ENCODE measurements around the gene RASA4. TPM values are rescaled to one million over a fixed set of nuclear protein-coding genes. Genes with fewer than 3 reads are reported as not detected.
"Not testable (repeated sequence)": the region's sequence is repeated elsewhere in the genome, so short reads cannot be mapped to it uniquely, and the experiment has no call there.

RASA4 gene
- polyA plus RNA-seq, 1 donor (not counting 4 experiments of a cell fraction or from before 2014, with no cell fraction given) = 1.1 TPM

DNA sequence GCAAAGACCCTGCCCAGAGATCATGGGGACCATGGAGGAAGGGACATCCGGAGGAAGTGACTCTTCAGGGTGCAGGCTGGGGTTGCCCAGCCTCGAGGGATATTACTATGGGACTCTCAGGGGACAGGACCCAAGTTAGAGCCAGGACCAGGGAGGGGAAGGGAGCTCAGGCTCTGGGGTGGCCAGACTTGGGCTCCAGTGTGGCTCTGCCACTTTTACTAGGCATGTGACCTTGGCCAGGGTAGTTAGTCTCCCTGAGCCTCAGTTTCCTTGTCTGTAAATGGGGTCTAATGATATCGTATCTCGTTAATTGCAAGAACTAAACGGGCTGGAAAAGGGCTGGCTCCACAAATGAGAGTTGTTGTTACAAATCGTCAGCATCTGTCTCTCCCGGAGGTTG lies 6.1 kb downstream of the RASA4 start:
- FAIRE-seq = peak; percentile 69
- H3K9ac ChIP-seq (ENCODE audit: control insufficient read depth, extremely low read depth, insufficient read depth, low read length); H3K4me1 ChIP-seq (ENCODE audit: control insufficient read depth, extremely low read depth, insufficient read depth, low read length); H2AFZ ChIP-seq (ENCODE audit: control insufficient read depth, low read length); H3K4me2 ChIP-seq (ENCODE audit: control insufficient read depth, extremely low read depth, insufficient read depth, low read depth, low read length); H3K9me1 ChIP-seq (ENCODE audit: control insufficient read depth, extremely low read depth, insufficient read depth, low read length); H3K9me3 ChIP-seq (ENCODE audit: control insufficient read depth, low read depth, low read length); H3K27me3 ChIP-seq (ENCODE audit: control insufficient read depth, extremely low read depth, insufficient read depth, low read length); DNase-seq (ENCODE audit: low read depth, low spot score); H4K20me1 ChIP-seq (ENCODE audit: control insufficient read depth, extremely low read depth, insufficient read depth, low read length); H3K4me3 ChIP-seq (ENCODE audit: control insufficient read depth in 2 of 3, extremely low read depth in 1 of 3, insufficient read depth in 2 of 3, low read depth in 1 of 3, low read length in 3 of 3); H3K27ac ChIP-seq (ENCODE audit: control insufficient read depth, insufficient read depth, low read length); H3K79me2 ChIP-seq (ENCODE audit: control insufficient read depth, insufficient read depth, low read length); H3K36me3 ChIP-seq (ENCODE audit: control insufficient read depth in 2 of 2, extremely low read depth in 1 of 2, insufficient read depth in 2 of 2, low read length in 2 of 2); dilution Hi-C loops (cut with MboI; ENCODE audit: extremely low pct_ligation_motif_present, low sequenced_read_pairs): not testable (repeated sequence)

DNA sequence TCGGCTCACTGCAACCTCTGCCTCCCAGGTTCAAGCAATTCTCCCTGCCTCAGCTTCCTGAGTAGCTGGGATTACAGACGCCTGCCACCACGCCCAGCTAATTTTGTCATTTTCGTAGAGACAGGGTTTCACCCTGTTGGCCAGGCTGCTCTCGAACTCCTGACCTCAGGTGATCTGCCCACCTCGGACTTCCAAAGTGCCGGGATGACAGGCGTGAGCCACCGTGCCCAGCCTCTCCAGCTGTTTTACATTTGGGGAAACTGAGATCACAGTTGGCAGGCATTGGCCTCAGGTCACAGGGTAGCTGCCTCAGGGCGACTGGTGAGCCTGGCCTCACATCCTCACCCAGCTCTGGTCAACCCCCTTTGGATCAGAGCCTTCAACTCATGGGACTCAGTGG lies 6.8 kb downstream of the RASA4 start:
- H2AFZ ChIP-seq (ENCODE audit: control insufficient read depth, low read length); H3K36me3 ChIP-seq (ENCODE audit: control insufficient read depth in 2 of 2, extremely low read depth in 1 of 2, insufficient read depth in 2 of 2, low read length in 2 of 2); H3K27ac ChIP-seq (ENCODE audit: control insufficient read depth, insufficient read depth, low read length); DNase-seq (ENCODE audit: low read depth, low spot score); H4K20me1 ChIP-seq (ENCODE audit: control insufficient read depth, extremely low read depth, insufficient read depth, low read length); dilution Hi-C loops (cut with MboI; ENCODE audit: extremely low pct_ligation_motif_present, low sequenced_read_pairs); H3K4me1 ChIP-seq (ENCODE audit: control insufficient read depth, extremely low read depth, insufficient read depth, low read length); H3K79me2 ChIP-seq (ENCODE audit: control insufficient read depth, insufficient read depth, low read length); H3K27me3 ChIP-seq (ENCODE audit: control insufficient read depth, extremely low read depth, insufficient read depth, low read length); H3K9ac ChIP-seq (ENCODE audit: control insufficient read depth, extremely low read depth, insufficient read depth, low read length); H3K9me1 ChIP-seq (ENCODE audit: control insufficient read depth, extremely low read depth, insufficient read depth, low read length); FAIRE-seq; H3K9me3 ChIP-seq (ENCODE audit: control insufficient read depth, low read depth, low read length); H3K4me3 ChIP-seq (ENCODE audit: control insufficient read depth in 2 of 3, extremely low read depth in 1 of 3, insufficient read depth in 2 of 3, low read depth in 1 of 3, low read length in 3 of 3); H3K4me2 ChIP-seq (ENCODE audit: control insufficient read depth, extremely low read depth, insufficient read depth, low read depth, low read length): not testable (repeated sequence)

DNA sequence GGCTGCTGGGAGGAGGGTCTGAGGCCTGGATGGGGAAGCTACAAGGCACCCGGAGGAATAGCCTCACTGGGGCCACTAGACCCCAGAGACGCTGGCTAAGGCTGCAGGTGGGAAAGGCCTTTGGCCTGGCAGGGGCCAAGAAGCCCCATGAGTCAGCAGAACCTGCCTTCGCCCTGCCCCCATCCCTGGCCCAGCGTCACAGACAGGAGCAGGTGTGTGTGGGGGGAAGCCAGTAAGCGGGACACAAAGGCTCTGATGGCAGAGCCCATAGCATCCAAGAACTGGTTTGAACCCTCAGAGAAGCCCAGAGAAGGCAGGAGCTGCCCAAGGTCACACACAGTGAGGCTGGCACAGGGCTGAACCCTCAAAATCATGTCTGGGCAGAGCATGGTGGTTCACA lies 9.7 kb downstream of the RASA4 start:
- H2AFZ ChIP-seq (ENCODE audit: control insufficient read depth, low read length); H3K4me3 ChIP-seq (ENCODE audit: control insufficient read depth in 2 of 3, extremely low read depth in 1 of 3, insufficient read depth in 2 of 3, low read depth in 1 of 3, low read length in 3 of 3); dilution Hi-C loops (cut with MboI; ENCODE audit: extremely low pct_ligation_motif_present, low sequenced_read_pairs); H3K27ac ChIP-seq (ENCODE audit: control insufficient read depth, insufficient read depth, low read length); FAIRE-seq; H3K9ac ChIP-seq (ENCODE audit: control insufficient read depth, extremely low read depth, insufficient read depth, low read length); H4K20me1 ChIP-seq (ENCODE audit: control insufficient read depth, extremely low read depth, insufficient read depth, low read length); H3K4me1 ChIP-seq (ENCODE audit: control insufficient read depth, extremely low read depth, insufficient read depth, low read length); H3K9me3 ChIP-seq (ENCODE audit: control insufficient read depth, low read depth, low read length); H3K36me3 ChIP-seq (ENCODE audit: control insufficient read depth in 2 of 2, extremely low read depth in 1 of 2, insufficient read depth in 2 of 2, low read length in 2 of 2); H3K27me3 ChIP-seq (ENCODE audit: control insufficient read depth, extremely low read depth, insufficient read depth, low read length); H3K79me2 ChIP-seq (ENCODE audit: control insufficient read depth, insufficient read depth, low read length); DNase-seq (ENCODE audit: low read depth, low spot score); H3K9me1 ChIP-seq (ENCODE audit: control insufficient read depth, extremely low read depth, insufficient read depth, low read length); H3K4me2 ChIP-seq (ENCODE audit: control insufficient read depth, extremely low read depth, insufficient read depth, low read depth, low read length): not testable (repeated sequence)

DNA sequence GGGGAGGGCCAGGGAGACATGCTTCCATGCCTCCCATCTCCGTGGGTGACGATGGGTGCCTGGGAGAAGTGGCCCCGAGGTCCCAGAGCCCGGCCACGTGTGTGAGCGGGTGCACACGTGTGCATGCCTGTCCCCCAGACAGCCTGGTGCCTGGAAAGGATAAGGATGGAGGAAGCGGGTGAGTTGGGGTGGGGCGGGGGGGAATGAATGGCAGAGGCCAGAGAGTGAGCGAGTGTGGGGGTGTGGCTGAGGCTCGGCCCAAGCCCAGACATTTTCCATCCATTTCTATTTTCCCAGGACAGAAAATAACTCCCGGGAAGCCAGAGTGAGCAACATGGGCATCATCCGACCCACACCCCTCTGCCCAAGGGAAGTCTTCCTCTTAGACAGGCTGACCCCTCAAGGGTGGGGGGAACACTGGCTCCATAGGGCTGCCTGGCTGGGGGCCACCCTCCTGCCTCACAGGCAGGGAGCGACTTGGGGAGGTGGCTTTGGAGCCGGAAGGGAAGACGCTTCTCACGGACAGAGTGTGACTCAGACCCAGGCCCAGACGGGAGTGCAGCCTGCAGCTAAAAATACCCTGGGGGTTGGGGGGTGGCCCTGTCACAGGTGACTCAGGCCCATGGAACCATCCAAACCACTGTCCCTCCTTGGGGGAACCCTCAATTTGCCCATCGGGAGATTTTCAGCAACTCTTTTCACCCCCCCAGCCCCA lies 12.0 kb downstream of the RASA4 start:
- FAIRE-seq; H3K9me3 ChIP-seq (ENCODE audit: control insufficient read depth, low read depth, low read length); H3K36me3 ChIP-seq (ENCODE audit: control insufficient read depth in 2 of 2, extremely low read depth in 1 of 2, insufficient read depth in 2 of 2, low read length in 2 of 2); H3K9ac ChIP-seq (ENCODE audit: control insufficient read depth, extremely low read depth, insufficient read depth, low read length); H3K27me3 ChIP-seq (ENCODE audit: control insufficient read depth, extremely low read depth, insufficient read depth, low read length); H3K4me3 ChIP-seq (ENCODE audit: control insufficient read depth in 2 of 3, extremely low read depth in 1 of 3, insufficient read depth in 2 of 3, low read depth in 1 of 3, low read length in 3 of 3); DNase-seq (ENCODE audit: low read depth, low spot score); dilution Hi-C loops (cut with MboI; ENCODE audit: extremely low pct_ligation_motif_present, low sequenced_read_pairs); H2AFZ ChIP-seq (ENCODE audit: control insufficient read depth, low read length); H3K4me1 ChIP-seq (ENCODE audit: control insufficient read depth, extremely low read depth, insufficient read depth, low read length); H3K79me2 ChIP-seq (ENCODE audit: control insufficient read depth, insufficient read depth, low read length); H3K9me1 ChIP-seq (ENCODE audit: control insufficient read depth, extremely low read depth, insufficient read depth, low read length); H3K27ac ChIP-seq (ENCODE audit: control insufficient read depth, insufficient read depth, low read length); H3K4me2 ChIP-seq (ENCODE audit: control insufficient read depth, extremely low read depth, insufficient read depth, low read depth, low read length); H4K20me1 ChIP-seq (ENCODE audit: control insufficient read depth, extremely low read depth, insufficient read depth, low read length): not testable (repeated sequence)

DNA sequence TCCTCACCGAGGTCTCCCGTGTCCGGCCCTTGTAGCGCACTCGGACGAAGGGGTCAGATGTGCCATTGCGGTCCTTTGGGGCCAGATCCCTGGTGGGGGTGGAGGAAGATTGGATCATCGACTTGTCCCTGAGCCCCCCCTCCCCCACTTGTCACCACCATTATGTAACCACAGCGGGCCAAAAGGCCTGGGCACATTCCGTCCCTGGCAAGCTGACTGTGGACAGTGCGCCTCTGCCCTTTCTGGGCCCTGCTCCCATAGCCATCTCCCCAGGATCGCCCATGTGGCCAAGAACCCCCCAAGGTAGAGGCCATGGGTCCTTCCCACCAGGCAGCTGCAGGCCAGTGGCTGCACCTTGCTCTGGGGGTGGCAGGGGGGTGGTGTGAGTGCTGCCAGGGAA lies 14.2 kb downstream of the RASA4 start:
- dilution Hi-C loops (cut with MboI; ENCODE audit: extremely low pct_ligation_motif_present, low sequenced_read_pairs); H3K9me3 ChIP-seq (ENCODE audit: control insufficient read depth, low read depth, low read length); FAIRE-seq; H4K20me1 ChIP-seq (ENCODE audit: control insufficient read depth, extremely low read depth, insufficient read depth, low read length); H3K36me3 ChIP-seq (ENCODE audit: control insufficient read depth in 2 of 2, extremely low read depth in 1 of 2, insufficient read depth in 2 of 2, low read length in 2 of 2); H3K27me3 ChIP-seq (ENCODE audit: control insufficient read depth, extremely low read depth, insufficient read depth, low read length); H3K4me1 ChIP-seq (ENCODE audit: control insufficient read depth, extremely low read depth, insufficient read depth, low read length); H3K9ac ChIP-seq (ENCODE audit: control insufficient read depth, extremely low read depth, insufficient read depth, low read length); H3K79me2 ChIP-seq (ENCODE audit: control insufficient read depth, insufficient read depth, low read length); H3K9me1 ChIP-seq (ENCODE audit: control insufficient read depth, extremely low read depth, insufficient read depth, low read length); H3K27ac ChIP-seq (ENCODE audit: control insufficient read depth, insufficient read depth, low read length); H2AFZ ChIP-seq (ENCODE audit: control insufficient read depth, low read length); H3K4me3 ChIP-seq (ENCODE audit: control insufficient read depth in 2 of 3, extremely low read depth in 1 of 3, insufficient read depth in 2 of 3, low read depth in 1 of 3, low read length in 3 of 3); DNase-seq (ENCODE audit: low read depth, low spot score); H3K4me2 ChIP-seq (ENCODE audit: control insufficient read depth, extremely low read depth, insufficient read depth, low read depth, low read length): not testable (repeated sequence)
